Superior temporal gyrus (tissue), 1 donor: Measurements from ENCODE around the gene TRIM47.
A peak's percentile ranks its signal among the peaks of the same experiment; 100 is the strongest.

ENCODE experiments used
- DNase-seq: peaks from one replicate; pipeline ENCODE4 v3.0.0-alpha.2; 2016; ENCODE audit errors: extremely low spot score

Gene TRIM47

DNA sequence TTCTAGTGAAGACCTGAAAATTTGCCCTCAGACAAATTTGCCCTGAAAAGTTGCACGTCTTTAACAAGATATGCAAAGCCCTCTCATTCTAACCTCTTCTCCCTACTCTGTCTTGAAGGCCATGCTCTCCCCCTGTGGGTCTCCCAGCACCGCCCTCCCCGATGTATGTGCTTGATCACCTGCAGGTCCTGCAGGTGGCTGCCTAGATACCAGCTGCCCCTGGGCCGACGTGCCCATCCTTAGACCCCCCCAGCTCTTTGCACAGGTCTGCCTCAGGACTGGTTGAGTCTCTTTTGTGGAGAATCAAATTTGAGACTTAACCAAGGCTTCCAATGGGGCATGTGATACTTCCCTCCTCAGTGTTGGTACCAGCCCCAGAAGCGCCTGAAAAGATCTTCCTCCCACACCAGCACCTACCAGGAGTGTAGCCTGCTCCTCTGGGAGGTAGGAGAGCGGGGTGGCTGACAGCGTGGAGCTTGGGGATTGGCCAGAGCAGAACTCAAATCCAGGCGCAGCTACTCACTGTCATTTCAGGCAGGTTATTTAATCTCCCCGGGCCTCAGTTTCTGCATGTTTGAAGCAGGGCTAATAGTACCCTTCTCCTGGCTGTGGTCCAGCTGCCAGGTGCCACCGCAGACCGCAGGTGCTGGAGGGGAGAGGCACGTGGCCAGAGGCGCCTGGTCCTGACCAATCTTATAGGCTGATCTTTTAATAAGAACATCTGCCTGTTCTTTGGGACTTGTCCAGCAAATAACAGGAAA is 30.9 kb upstream of the TRIM47 start:
- no peak for DNase-seq

DNA sequence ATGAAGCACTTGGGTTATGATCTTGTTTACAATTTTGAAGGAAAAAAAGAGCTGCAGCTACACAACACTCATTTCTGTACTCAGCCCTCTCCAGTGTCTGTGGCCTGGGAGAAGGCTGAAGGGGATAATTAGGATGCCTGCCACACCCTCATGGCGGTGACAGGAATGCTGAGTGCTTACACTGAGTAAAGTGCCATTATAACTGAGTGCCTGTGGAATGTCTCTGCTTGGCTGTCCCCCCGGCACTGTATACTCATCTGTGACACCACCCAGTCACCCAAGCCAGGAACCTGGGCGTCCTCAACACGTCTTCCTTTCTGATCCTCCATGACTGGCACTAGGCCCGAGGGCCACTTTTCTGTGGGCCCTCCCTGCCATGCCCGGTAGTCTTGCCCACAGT is 29.8 kb upstream of the TRIM47 start:
- DNase-seq: no peak

DNA sequence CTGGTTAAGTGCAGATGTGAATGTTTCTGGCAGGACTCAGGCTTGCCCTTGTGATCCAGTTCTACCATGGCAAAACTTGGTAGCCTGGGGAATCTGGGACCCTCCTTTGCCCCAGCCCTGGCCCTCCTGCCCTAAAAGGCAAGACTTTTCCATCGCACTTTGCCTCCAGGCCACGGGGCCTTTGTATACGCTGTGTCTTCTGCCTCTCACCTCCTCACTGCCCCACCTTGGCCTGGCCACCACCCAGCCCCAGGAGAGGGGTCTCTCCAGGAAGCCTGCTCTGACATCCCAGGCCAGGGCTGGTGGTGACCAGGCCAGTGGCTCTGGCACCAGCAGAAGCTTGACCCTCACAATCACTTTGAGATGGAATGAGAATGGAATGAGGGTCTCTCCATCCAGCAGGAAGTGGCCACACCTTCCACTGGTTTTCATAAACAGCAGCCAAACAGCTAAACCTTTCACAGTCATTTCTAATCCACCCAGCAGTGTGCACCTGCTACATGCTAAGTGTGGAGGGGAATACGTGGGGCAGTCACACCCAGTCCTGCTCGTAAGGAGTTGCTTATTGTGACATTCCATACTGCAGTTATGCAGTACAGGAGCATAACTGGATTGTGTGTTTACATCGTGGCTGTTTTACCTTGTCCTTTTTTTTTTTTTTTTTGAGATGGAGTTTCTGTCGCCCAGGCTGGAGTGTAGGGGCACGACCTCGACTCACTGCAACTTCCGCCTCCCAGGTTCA is 27.9 kb upstream of the TRIM47 start:
- DNase-seq: no peak

DNA sequence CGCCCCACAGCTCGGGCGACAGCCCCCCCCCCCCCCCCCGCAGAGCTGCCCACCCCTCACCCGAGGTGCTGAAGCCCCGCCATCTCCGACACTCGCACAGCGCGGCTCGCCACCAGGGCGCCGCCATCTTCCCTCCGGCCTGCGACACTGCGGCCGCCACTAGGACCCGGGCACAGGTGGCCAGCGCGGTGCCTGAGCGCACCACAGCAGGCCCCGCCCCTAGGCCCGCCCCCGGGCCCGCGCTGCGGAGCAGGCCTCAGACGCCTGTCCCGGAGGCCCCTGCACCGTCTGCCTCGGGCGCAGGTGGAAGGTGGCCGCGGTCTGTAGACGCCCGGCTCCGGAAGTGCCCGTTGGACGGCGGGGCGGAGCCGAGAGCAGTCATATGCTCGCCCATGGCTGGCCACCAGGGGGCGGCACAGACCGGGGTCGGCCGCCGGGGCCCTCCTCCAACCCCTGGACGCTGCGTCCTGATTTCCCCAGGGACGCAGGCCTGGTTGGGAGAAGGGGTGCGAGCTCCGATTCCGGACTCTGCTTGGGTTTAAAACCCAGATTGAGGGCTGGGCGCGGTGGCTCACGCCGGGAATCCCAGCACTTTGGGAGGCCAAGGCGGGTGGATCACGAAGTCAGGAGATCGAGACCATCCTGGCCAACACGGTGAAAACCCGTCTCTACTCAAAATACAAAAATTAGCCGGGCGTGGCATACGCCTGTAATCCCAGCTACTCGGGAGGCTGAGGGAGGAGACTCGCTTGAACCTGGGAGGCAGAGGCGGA is 26.6 kb upstream of the TRIM47 start, which contains the start of gene MRPL38:
Gene MRPL38, minus strand, starts transcription at position 136 of the 773 bp plus-strand sequence. Its CDS starts 9 bp downstream, at position 127.
- peak; percentile 84 for DNase-seq

DNA sequence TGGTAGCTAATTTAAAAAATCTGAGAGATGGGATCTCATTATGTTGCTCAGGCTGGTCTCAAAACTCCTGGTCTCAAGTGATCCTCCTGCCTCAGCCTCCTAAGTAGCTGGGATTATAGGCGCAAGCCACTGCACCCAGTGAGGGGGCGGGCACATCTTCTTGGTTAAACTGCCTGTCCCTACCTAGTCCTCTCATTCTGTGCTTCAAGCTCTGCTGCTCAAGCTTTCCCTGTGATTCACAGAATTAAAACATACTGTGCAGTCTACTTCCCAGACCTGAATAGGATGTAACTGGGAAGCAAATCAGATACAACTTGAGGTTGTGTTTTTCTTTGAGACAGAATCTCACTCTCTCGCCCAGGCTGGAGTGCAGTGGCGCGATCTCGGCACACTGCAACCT is 24.0 kb upstream of the TRIM47 start:
- no peak for DNase-seq

- DNase-seq: no peak
These were observed 23.3 kb upstream of the TRIM47 start for GRCh38 chr17:75901727-75902126.

DNA sequence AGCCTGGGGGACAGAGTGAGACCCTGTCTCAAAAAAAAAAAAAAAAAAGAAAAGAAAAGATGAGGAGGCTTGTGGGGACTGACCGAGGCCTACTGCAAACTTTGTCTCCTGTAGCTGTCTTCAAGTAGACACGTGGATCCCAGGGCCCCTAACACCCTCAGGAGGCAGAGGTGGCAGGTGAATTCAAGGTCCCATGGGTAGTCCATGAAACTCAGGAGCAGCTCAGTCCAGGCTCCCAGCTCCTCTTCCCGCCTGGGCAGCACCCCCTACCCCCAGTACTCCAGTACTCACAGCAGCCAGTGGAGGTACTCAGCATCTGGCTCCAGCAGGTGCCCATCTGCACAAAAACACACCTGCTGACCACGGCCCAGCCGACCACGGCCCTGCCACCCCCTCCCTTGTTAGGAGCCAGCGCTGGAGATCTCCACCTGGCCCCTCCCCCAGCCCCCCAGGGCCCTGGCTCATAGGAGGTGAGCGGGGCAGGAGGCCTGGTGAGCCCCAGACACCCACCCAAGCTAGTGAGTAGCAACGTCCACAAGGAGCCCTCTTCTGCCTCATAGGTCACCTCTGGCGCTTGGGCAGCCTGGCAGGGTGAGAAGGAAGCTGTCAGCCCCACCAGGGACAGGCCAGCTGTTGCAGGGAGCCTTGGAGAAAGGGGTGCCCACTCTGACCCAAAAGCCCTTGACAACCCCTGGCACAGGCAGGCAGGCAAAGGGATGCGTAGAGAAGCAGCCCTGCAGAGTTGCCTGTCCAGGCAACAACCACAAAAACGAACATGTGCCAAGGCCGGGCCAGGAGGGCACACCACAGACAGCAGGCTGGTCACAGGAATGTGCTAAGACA is 22.5 kb upstream of the TRIM47 start:
- DNase-seq: no peak

GRCh38 chr17:75899767-75900468 is 21.5 kb upstream of the TRIM47 start:
- no peak for DNase-seq

- no peak for DNase-seq
These were observed 21.0 kb upstream of the TRIM47 start for GRCh38 chr17:75899353-75899752.

DNA sequence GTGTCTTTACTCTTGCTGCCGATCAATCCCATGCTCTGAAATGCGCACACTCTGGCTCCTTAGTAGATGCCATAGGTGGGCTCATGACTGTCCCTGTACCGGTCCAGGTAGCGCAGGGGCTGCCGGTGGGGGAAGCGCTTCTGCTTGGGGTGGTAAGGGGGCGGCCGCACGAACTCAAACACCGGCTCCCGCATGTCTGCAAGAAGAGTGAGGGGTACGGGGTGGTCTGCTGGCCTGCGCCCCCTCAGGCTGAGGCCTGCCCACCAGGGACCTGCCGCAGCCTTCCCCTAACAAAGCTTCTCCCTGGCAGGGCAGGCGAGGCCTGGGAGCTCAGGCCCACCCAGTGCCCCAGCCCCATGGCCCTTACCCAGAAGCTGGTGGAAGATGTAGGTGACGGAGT is 20.4 kb upstream of the TRIM47 start:
- DNase-seq: no peak

DNA sequence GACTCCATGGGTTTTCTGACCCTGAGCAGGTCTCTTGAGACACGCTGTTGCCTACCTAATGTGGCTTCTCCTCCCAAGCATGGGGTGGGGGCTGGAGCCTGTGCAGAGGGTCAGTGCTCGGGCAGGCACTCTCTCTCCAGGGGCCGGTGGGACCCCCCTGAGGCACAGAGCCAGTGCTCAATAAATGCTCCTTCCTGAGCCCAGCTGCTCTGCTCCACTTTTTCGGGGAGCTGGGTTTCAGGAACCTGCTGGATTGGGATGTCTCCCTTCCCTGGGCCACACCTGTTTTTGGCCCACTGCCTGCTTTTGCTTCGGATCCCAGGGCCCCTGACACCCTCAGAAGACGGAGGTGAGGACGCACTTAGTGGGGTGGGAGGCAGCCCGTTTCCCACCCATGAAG is 19.7 kb upstream of the TRIM47 start:
- DNase-seq: no peak

GRCh38 chr17:75897160-75898019 is 19.0 kb upstream of the TRIM47 start:
- no peak for DNase-seq

DNA sequence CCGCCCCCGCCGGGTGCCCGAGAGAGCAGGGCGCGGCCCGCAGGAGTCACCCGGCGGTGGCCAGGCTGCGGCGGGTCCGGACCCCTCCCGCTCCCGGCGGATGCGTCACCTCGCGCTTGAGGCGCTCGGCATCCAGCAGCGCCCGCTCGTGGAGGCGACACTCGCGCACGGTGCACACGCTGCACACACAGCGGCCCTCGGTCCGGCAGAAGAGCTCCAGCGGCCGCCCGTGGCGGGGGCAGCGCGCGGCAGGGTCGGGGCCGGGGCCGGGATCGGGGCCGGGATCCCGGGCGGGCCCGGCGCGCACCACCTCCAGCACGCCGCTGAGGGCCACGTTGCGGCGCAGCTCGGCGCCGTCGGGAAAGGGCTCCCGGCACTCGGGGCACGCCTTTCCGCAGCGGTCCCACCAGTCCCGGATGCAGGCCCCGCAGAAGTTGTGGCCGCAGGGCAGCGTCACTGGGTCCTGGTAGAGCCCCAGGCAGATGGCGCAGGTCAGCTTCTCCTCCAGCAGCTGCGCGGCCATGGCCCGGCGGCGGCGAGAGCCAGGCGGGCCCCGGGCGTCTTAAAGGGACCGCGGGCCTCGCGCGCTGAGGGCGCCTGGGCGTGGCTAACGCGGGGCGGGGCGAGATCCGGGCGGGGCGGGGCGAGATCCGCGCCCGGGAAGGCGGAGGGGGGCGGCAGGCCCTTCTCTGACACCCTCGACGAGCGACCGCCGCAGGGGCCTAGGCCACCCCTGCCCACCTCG is 18.2 kb upstream of the TRIM47 start, which contains the start of gene TRIM65:
Gene TRIM65, minus strand, starts transcription at position 537 of the 745 bp plus-strand sequence. Its CDS starts 14 bp downstream, at position 523.
- DNase-seq: peak; percentile 80

GRCh38 chr17:75895370-75896155 is 17.2 kb upstream of the TRIM47 start:
- DNase-seq: no peak

- no peak for DNase-seq
These were observed 15.8 kb upstream of the TRIM47 start for GRCh38 chr17:75894049-75894733.

GRCh38 chr17:75893305-75894048 is 15.1 kb upstream of the TRIM47 start:
- DNase-seq: no peak
